HepG2 (cell line): ENCODE measurements around the gene ANKRA2. TPM values are rescaled to one million over a fixed set of nuclear protein-coding genes. Genes with fewer than 3 reads are reported as not detected.

Experiments
- BATF2 ChIP-seq: sonication (generic); formaldehyde crosslinking; IDR thresholded peaks from 2 replicates; pipeline ENCODE4 v1.8.0; 2022; ENCODE audit warnings: mild to moderate bottlenecking, missing genetic modification reagents, moderate library complexity
- BCL6 ChIP-seq: IDR thresholded peaks from 2 replicates; pipeline ENCODE4 v1.6.1; 2016; ENCODE audit warnings: missing genetic modification reagents, missing compliant biosample characterization
- CREB3 ChIP-seq: sonication (generic); formaldehyde crosslinking; IDR thresholded peaks from 2 replicates; pipeline ENCODE4 v1.5.0; 2020; ENCODE audit warnings: missing genetic modification reagents
- DNMT3B ChIP-seq: conservative IDR thresholded peaks from 2 replicates; pipeline ENCODE4 v1.6.1; 2016; ENCODE audit warnings: missing biosample characterization, control low read depth
- HMG20B ChIP-seq: conservative IDR thresholded peaks from 2 replicates; pipeline ENCODE4 v1.6.1; 2016; ENCODE audit warnings: missing genetic modification reagents, missing compliant biosample characterization
- HMGXB4 ChIP-seq, 2 experiments: sonication (generic) in 1 of 2; formaldehyde crosslinking in 1 of 2; IDR thresholded peaks; 2 replicates each; pipeline versions ENCODE4 v1.4.0 to v1.6.1; 2018 to 2020; ENCODE audit warnings: missing genetic modification reagents in 2 of 2, borderline replicate concordance in 1 of 2, low read depth in 1 of 2, mild to moderate bottlenecking in 1 of 2, missing biosample characterization in 1 of 2
- MED1 ChIP-seq: sonication (generic); formaldehyde crosslinking; IDR thresholded peaks from 2 replicates; pipeline ENCODE4 v1.4.0; 2020; ENCODE audit warnings: missing genetic modification reagents
- NKX3-1 ChIP-seq: sonication (generic); formaldehyde crosslinking; IDR thresholded peaks from 2 replicates; pipeline ENCODE4 v1.5.0; 2020; ENCODE audit warnings: missing genetic modification reagents
- ONECUT2 ChIP-seq: sonication (generic); formaldehyde crosslinking; IDR thresholded peaks from 2 replicates; pipeline ENCODE4 v1.4.0; 2020; ENCODE audit warnings: missing genetic modification reagents
- SIX4 ChIP-seq: sonication (generic); formaldehyde crosslinking; IDR thresholded peaks from 2 replicates; pipeline ENCODE4 v1.4.0; 2020; ENCODE audit warnings: missing genetic modification reagents
- SMARCE1 ChIP-seq: fragments of 450-650 bp; IDR thresholded peaks from 2 replicates; pipeline ENCODE4 v1.6.1; 2017; ENCODE audit warnings: borderline replicate concordance
- TP53 ChIP-seq: sonication (generic); formaldehyde crosslinking; conservative IDR thresholded peaks from 2 replicates; pipeline ENCODE4 v1.4.0; 2020; ENCODE audit warnings: missing genetic modification reagents
- U2AF1 ChIP-seq: fragments of 200-400 bp; formaldehyde crosslinking; optimal IDR thresholded peaks from 2 replicates; pipeline ENCODE3; 2017; ENCODE audit warnings: mild to moderate bottlenecking, low read depth, low read length
- ZBTB10 ChIP-seq: sonication (generic); formaldehyde crosslinking; IDR thresholded peaks from 2 replicates; pipeline ENCODE4 v1.4.0; 2020; ENCODE audit warnings: missing genetic modification reagents, borderline replicate concordance
- ZNF205 ChIP-seq: IDR thresholded peaks from 2 replicates; pipeline ENCODE4 v1.6.1; 2018; ENCODE audit warnings: missing biosample characterization, missing genetic modification reagents
- ZNF207 ChIP-seq: fragments of 450-650 bp; IDR thresholded peaks from 2 replicates; pipeline ENCODE4 v1.6.1; 2016; ENCODE audit warnings: antibody characterized with exemption, borderline replicate concordance
- ZNF33A ChIP-seq: sonication (generic); formaldehyde crosslinking; IDR thresholded peaks from 2 replicates; pipeline ENCODE4 v1.5.1; 2020; ENCODE audit warnings: missing genetic modification reagents, mild to moderate bottlenecking, moderate library complexity, borderline replicate concordance
- ZNF564 ChIP-seq: sonication (generic); formaldehyde crosslinking; IDR thresholded peaks from 2 replicates; pipeline ENCODE4 v1.8.1; 2023; ENCODE audit warnings: mild to moderate bottlenecking, missing genetic modification reagents
- ZNF589 ChIP-seq: sonication (generic); formaldehyde crosslinking; conservative IDR thresholded peaks from 2 replicates; pipeline ENCODE4 v1.8.0; 2022; ENCODE audit warnings: mild to moderate bottlenecking, moderate library complexity, missing genetic modification reagents
- ZNF607 ChIP-seq: sonication (generic); formaldehyde crosslinking; IDR thresholded peaks from 2 replicates; pipeline ENCODE4 v1.5.1; 2020; ENCODE audit warnings: missing genetic modification reagents, mild to moderate bottlenecking, borderline replicate concordance
- ZNF691 ChIP-seq: sonication (generic); formaldehyde crosslinking; IDR thresholded peaks from 2 replicates; pipeline ENCODE4 v1.4.0; 2020; ENCODE audit warnings: missing genetic modification reagents, low read depth, mild to moderate bottlenecking, borderline replicate concordance
- ZNF772 ChIP-seq: sonication (generic); formaldehyde crosslinking; IDR thresholded peaks from 2 replicates; pipeline ENCODE4 v1.5.0; 2020; ENCODE audit warnings: mild to moderate bottlenecking, missing genetic modification reagents
- ZSCAN29 ChIP-seq: sonication (generic); formaldehyde crosslinking; conservative IDR thresholded peaks from 2 replicates; pipeline ENCODE4 v1.4.0; 2020; ENCODE audit warnings: mild to moderate bottlenecking, missing genetic modification reagents
- polyA plus RNA-seq, 8 experiments: library from polyadenylated mRNA; depleted of rRNA in 3 of 8; stranded (reverse) in 7 of 8; unstranded in 1 of 8; fragments of >200 nt; fragmentation: Illumina TruSeq in 4 of 8; extraction: Trizol in 4 of 8; gene quantifications; 2 replicates each; pipeline versions ENCODE4 v1.2.1 to v1.2.3, GENCODE V29; 2011 to 2016; ENCODE audit warnings: low read depth in 4 of 8, missing spikeins in 1 of 8, mixed read lengths in 1 of 8; ENCODE audit not compliant: insufficient read depth in 1 of 8
- total RNA-seq, 5 experiments: library from RNA; depleted of rRNA; stranded (reverse); fragments of >200 nt; fragmentation: Illumina TruSeq; extraction: Trizol; gene quantifications; 2 replicates each; pipeline ENCODE4 v1.2.3, GENCODE V29; 2016; ENCODE audit warnings: low read depth in 1 of 5

Gene ANKRA2
- total and polyA plus RNA-seq, 2 of the 13 experiments (the other 11 are each of a cell fraction or from before 2014, with no cell fraction given) = 23.6 to 33.6 TPM

GRCh38 chr5:73565139-73565968, at the start of gene ANKRA2, which contains the start of gene UTP15 (continued):
- TF ChIP-seq ZNF691 (CRISPR knock-in tag) = peak; percentile 32; the same call in 1 of the 2 replicates
- TF ChIP-seq SIX4 = 0 out of 2 replicates have a peak, but pooled peaks have one; percentile 29
- TF ChIP-seq CREB3 (CRISPR knock-in tag) = peak; percentile 62; the same call in 1 of the 2 replicates
- TF ChIP-seq ZNF589 (CRISPR knock-in tag) = no peak
- TF ChIP-seq ONECUT2 = no peak
- TF ChIP-seq ZNF207 = no peak
- 0 out of 2 replicates have a peak, but pooled peaks have one; percentile 67 for TF ChIP-seq ZSCAN29 (CRISPR knock-in tag)
- peak; percentile 64; the same call in 1 of the 2 replicates for TF ChIP-seq MED1 (CRISPR knock-in tag)
- peak; percentile 57; the same call in 1 of the 2 replicates for TF ChIP-seq TP53
- TF ChIP-seq ZNF607 (CRISPR knock-in tag) = peak; percentile 89
- TF ChIP-seq DNMT3B (CRISPR knock-in tag) = no peak
- no peak for TF ChIP-seq HMG20B (CRISPR knock-in tag)
- TF ChIP-seq SMARCE1 = no peak
- no peak for TF ChIP-seq ZBTB10 (CRISPR knock-in tag)
- no peak for TF ChIP-seq ZNF33A (CRISPR knock-in tag)
- TF ChIP-seq ZNF564 (CRISPR knock-in tag) = 0 out of 2 replicates have a peak, but pooled peaks have one; percentile 69
- no peak for TF ChIP-seq ZNF772 (CRISPR knock-in tag)
- TF ChIP-seq ZNF205 = no peak; the same call in 1 of the 2 replicates
- TF ChIP-seq BATF2 (CRISPR knock-in tag) = no peak
- TF ChIP-seq U2AF1 = no peak
- TF ChIP-seq HMGXB4 (CRISPR knock-in tag; IDR thresholded peaks at IDR 0.05; ENCODE audit: borderline replicate concordance in 1 of 2, low read depth in 1 of 2) = peak; percentile 53 to 59; a peak in 2 of 4 replicates
- 0 out of 2 replicates have a peak, but pooled peaks have one; percentile 9 for TF ChIP-seq BCL6 (CRISPR knock-in tag)
- TF ChIP-seq NKX3-1 (CRISPR knock-in tag) = no peak
